ENCODE results near the gene TATDN2. TPM values are rescaled to one million over a fixed set of nuclear protein-coding genes. Genes with fewer than 3 reads are reported as not detected.
A peak's percentile ranks its signal among the peaks of the same experiment; 100 is the strongest.

Gene TATDN2
- total RNA-seq, 3 donors from 2014 or later = 29.8 to 34.9 (median 34.4) TPM

DNA sequence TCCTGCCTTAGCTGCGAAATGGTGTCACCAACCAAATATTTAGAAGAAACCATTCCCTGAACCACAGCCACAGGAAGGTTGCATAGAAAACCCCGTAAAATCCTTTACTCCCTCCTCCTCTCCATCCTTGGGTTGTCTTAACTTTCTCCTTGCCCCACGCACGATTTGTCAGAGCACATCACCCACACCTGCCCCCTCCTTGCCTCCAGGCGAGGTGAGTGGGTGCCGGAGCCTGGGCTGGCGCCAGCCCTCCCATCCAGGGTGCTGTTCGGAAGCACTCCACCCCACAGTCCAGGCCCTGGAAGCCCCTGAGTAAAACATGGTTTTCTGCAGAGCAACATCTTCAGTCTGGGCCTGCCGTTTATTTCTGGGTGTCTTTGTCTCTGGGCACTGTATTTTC lies 40.8 kb downstream of the TATDN2 start:
- Histone ChIP-seq H3K4me3 (no peak overlapping the region), H3K36me3 (ENCODE audit: low read depth) (no peaks in the 10 kb centered on the region), H3K9me3 (no peaks in the 10 kb centered on the region), H3K4me1 (ENCODE audit: low read depth) (no peaks in the 10 kb centered on the region)
- ATAC-seq = no peak
- TF ChIP-seq CTCF (IDR thresholded peaks at IDR 0.05) = no peak
- DNase-seq = no peak
- intact Hi-C loops (cut with DNase I, micrococcal nuclease) = no loop called here

- Histone ChIP-seq H3K4me3 (no peak overlapping the region), H3K36me3 (ENCODE audit: low read depth) (no peaks in the 10 kb centered on the region), H3K9me3 (no peaks in the 10 kb centered on the region), H3K4me1 (ENCODE audit: low read depth) (no peaks in the 10 kb centered on the region)
- ATAC-seq (no peak), DNase-seq (no peak)
- TF ChIP-seq CTCF (IDR thresholded peaks at IDR 0.05) = no peak
- intact Hi-C loops (cut with DNase I, micrococcal nuclease) = no loop called here
These were observed 41.6 kb downstream of the TATDN2 start for GRCh38 chr3:10289787-10290355.

DNA sequence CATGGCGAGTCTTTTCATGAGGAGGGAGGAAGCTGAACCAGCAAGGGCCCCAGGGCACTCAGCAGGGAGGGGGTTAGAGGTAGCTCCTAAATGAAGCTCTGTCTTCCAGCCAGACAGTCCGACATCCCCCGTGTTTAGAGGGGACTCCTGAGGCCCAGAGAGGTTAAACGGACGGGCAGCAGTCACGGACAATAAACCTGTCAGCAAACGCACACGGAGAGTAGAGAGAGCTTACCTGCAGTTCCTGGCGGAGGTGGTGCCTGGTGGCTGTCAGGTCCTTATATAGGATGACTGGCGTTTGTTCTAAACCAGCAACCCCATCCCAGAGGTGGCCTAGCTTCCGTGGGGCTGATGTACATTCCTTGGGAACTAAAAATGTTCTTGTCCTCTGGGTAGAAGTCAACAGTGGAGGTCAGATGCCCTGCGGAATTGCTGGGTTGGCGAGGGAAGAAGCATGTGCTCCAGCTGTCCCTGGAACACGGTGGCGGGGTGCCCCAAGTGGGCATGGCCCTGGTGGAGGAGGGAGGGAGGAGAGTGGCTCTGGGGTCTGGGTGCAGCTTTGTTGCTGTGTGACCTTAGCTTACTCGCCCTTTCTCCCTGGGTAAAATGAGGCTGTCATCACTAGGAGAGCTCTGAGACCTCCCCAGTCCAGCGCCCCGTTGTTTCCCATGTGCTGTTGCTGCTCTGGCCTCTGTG lies 42.4 kb downstream of the TATDN2 start:
- intact Hi-C loops (cut with DNase I, micrococcal nuclease) = no loop called here
- Histone ChIP-seq H3K9me3 (no peaks in the 10 kb centered on the region), H3K4me1 (ENCODE audit: low read depth) (no peaks in the 10 kb centered on the region), H3K36me3 (ENCODE audit: low read depth) (no peaks in the 10 kb centered on the region), H3K4me3 (no peak overlapping the region)
- no peak for TF ChIP-seq CTCF (IDR thresholded peaks at IDR 0.05)
- ATAC-seq = no peak
- no peak for DNase-seq

DNA sequence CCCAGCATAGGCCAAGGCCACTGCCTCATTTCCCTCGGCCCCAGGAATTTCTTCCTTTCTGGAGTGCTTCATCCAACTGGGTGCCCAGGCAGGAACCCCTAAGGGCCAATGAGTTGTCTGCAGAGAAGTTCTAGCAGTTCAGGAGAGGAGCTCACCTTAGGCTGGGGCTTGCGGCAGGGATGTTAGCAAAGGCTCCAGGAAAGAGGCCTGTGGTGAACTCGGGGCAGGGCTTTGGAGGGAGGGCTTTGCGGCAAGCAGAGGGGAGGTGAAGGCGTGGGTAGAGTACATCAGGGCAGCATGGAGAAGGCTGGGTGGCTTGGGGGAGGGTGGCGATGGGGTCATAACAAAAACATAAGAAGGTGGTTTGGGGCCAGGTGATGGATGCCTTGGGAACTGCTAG lies 43.4 kb downstream of the TATDN2 start:
- Histone ChIP-seq H3K9me3 (no peaks in the 10 kb centered on the region), H3K4me3 (no peak overlapping the region), H3K4me1 (ENCODE audit: low read depth) (no peaks in the 10 kb centered on the region), H3K36me3 (ENCODE audit: low read depth) (no peaks in the 10 kb centered on the region)
- intact Hi-C loops (cut with DNase I, micrococcal nuclease) = no loop called here
- DNase-seq = no peak
- ATAC-seq = no peak
- TF ChIP-seq CTCF (IDR thresholded peaks at IDR 0.05) = no peak

DNA sequence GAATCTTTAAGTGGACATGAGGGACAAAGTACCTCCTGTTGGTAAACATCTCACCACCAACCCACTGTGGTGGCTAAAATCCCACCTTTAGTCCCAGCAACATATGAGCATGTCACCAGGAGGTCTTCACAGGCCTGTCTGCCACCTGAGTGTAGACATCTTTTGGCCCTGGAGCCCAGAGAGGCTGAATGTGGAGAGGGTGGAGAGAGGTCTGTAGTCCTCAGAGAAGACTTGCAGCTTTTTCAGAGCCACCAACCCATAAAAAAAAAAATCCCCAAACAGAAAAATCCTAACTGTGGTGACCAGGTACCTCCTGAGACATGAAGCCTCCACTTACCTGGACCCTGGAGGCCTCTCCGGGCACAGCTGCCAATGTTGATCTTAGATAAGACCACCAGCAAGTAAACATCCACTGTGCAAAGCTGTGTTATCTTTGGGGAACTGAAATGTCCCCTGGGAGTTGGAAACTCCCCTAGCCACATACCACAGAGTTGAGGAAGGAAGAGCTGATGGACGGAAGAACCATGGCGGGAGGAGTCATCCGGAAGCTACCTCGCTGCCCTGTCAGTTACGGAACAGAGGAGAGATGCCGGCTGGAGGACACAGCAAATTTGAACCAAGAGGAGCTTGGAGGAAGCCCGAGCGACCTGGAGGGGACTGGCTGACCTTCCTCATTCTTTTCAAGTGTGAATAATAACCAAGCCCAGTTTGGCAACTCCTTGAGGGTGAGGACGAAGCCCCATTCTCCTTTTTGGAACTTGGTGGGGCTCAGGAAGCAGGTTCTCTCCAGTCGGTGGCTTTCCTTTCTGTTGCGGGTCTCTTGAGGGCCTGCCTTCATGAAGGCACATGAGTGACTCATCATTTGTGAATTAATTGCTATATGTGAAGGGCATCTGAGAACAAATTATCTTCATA lies 44.5 kb downstream of the TATDN2 start, which contains the start of gene GHRL:
TSS of gene GHRL (minus strand) at position 443 of the 915 bp plus-strand sequence. CDS start 2,767 bp downstream, outside the sequence.
- Histone ChIP-seq H3K9me3 (no peaks in the 10 kb centered on the region), H3K4me3 (no peak within 1 kb of the TSS), H3K4me1 (ENCODE audit: low read depth) (no peaks in the 10 kb centered on the region), H3K36me3 (ENCODE audit: low read depth) (no peaks in the 10 kb centered on the region)
- TF ChIP-seq CTCF (IDR thresholded peaks at IDR 0.05) = no peak
- peak; percentile 48 for ATAC-seq
- intact Hi-C loops (cut with DNase I, micrococcal nuclease) = no loop called here
- no peak for DNase-seq
